Renal pelvis (tissue), 4 donors: ENCODE results near the gene TRIM22. TPM values are rescaled to one million over a fixed set of nuclear protein-coding genes. Genes with fewer than 3 reads are reported as not detected.

ENCODE experiments used
- DNase-seq: peaks from one replicate; pipeline ENCODE4 v3.0.0-alpha.2; 2013
- polyA plus RNA-seq, 3 donors: library from polyadenylated mRNA; unstranded; fragments of 120-200 nt; gene quantifications; one replicate each; pipeline ENCODE4 v1.2.1, GENCODE V29; 2013; ENCODE audit not compliant: insufficient read length in 3 of 3

The TRIM22 gene
- polyA plus RNA-seq, 3 donors = 5.3 to 10.8 (median 7.7) TPM

- no peak for DNase-seq
These were observed 48.2 kb downstream of the TRIM22 start for GRCh38 chr11:5737670-5738392.

DNA sequence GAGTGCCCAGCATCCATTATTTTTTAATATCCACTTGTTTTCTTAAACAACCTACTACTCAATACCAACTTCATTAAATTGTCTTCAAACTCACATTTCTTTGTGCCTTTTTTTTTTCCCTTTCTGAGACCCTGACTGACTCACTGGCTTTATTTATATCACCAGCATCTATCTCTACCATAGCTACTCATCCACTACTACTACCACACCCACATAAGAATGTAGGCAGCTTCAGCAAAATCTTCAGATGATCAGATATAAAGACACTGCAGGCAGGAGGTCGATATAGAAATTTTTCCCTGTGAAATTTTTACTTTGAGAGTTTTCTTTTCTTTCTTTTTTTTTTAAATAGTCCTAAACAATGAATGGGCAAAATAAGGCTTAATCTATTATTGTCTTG, 48.8 kb downstream of the TRIM22 start:
- DNase-seq = no peak

- no peak for DNase-seq
These were observed 57.0 kb downstream of the TRIM22 start for GRCh38 chr11:5746614-5747013.

GRCh38 chr11:5749836-5750235, 60.2 kb downstream of the TRIM22 start:
- no peak for DNase-seq

DNA sequence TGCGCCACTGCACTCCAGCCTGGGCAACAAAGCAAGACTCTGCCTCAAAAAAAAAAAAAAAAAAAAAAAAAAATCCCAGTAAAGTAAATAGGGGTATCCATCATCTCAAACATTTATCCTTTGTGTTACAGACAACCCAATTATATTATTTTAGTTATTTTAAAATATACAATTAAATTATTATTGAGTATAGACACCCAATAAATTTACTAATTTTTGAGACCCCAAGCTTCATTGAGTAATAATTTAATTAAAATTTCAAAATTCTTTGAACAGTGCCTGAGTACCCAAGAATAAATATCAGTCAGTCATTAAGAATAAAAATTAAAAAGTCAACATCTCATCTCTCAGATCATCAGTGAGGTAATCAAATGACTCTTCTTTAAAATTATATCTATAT, 64.4 kb downstream of the TRIM22 start, which contains the start of gene OR52N4:
TSS of gene OR52N4 (plus strand) at position 301 of the 400 bp plus-strand sequence. CDS start 498 bp downstream, outside the sequence.
- no peak for DNase-seq

Other genes starting within 250 kb of the TRIM22 start
- gene OR51I1, start 248.3 kb upstream of the TRIM22 start, polyA plus RNA-seq = not detected
- gene OR51I2, start 240.5 kb upstream of the TRIM22 start, polyA plus RNA-seq = not detected
- gene OR52D1, start 201.1 kb upstream of the TRIM22 start, polyA plus RNA-seq = not detected
- gene UBQLN3, start 179.8 kb upstream of the TRIM22 start, polyA plus RNA-seq = not detected
- gene UBQLNL, start 173.1 kb upstream of the TRIM22 start, polyA plus RNA-seq = 1 to 10 TPM in 2 of 3 donors, under 1 TPM in 1; 0.51 to 1.2 (median 1.1) TPM
- under 1 TPM in 1 of 3 donors, not detected in 2; 0.17 TPM for gene OR52H1, start 141.2 kb upstream of the TRIM22 start, polyA plus RNA-seq
- not detected for gene OR52B6, start 108.9 kb upstream of the TRIM22 start, polyA plus RNA-seq
- 10 to 100 TPM; 20.0 to 38.2 (median 27.1) TPM for gene TRIM6, start 93.2 kb upstream of the TRIM22 start, polyA plus RNA-seq
- 1 to 10 TPM; 6.7 to 9.0 (median 7.9) TPM for gene TRIM34, start 64.8 kb upstream of the TRIM22 start, polyA plus RNA-seq
- gene TRIM5, start 4.7 kb upstream of the TRIM22 start, polyA plus RNA-seq = 10 to 100 TPM; 34.1 to 51.7 (median 43.5) TPM
- gene OR56B1, start 46.7 kb downstream of the TRIM22 start, polyA plus RNA-seq = not detected
- gene OR52N4, start 64.5 kb downstream of the TRIM22 start, polyA plus RNA-seq = not detected
- not detected for gene OR52N5, start 93.6 kb downstream of the TRIM22 start, polyA plus RNA-seq
- not detected for gene OR52N1, start 101.5 kb downstream of the TRIM22 start, polyA plus RNA-seq
- gene OR52N2, start 119.1 kb downstream of the TRIM22 start, polyA plus RNA-seq = not detected
- not detected for gene OR52E6, start 152.1 kb downstream of the TRIM22 start, polyA plus RNA-seq
- not detected for gene OR52E8, start 167.9 kb downstream of the TRIM22 start, polyA plus RNA-seq
- not detected for gene OR52E4, start 190.8 kb downstream of the TRIM22 start, polyA plus RNA-seq
- not detected for gene OR52E5, start 203.4 kb downstream of the TRIM22 start, polyA plus RNA-seq